Ishikawa (cell line): ENCODE measurements around the gene KCNQ5.

ENCODE experiments used
- CEBPB ChIP-seq: IDR thresholded peaks from 2 replicates; pipeline ENCODE4 v1.6.1; 2012
- CREB1 ChIP-seq: IDR thresholded peaks from 2 replicates; pipeline ENCODE4 v1.6.1; 2012; ENCODE audit warnings: low read depth
- EGR1 ChIP-seq: IDR thresholded peaks from 2 replicates; pipeline ENCODE4 v1.6.1; 2012
- EP300 ChIP-seq: IDR thresholded peaks from 2 replicates; pipeline ENCODE4 v1.6.1; 2012; ENCODE audit warnings: borderline replicate concordance
- FOXM1 ChIP-seq: IDR thresholded peaks from 2 replicates; pipeline ENCODE4 v1.6.1; 2012; ENCODE audit warnings: low read depth, borderline replicate concordance
- MAX ChIP-seq: IDR thresholded peaks from 2 replicates; pipeline ENCODE4 v1.6.1; 2012
- NFIC ChIP-seq: IDR thresholded peaks from 2 replicates; pipeline ENCODE4 v1.6.1; 2012
- RAD21 ChIP-seq: IDR thresholded peaks from 2 replicates; pipeline ENCODE4 v1.6.1; 2012; ENCODE audit warnings: low read depth
- REST ChIP-seq: IDR thresholded peaks from 2 replicates; pipeline ENCODE4 v1.6.1; 2012; ENCODE audit warnings: low read depth, mild to moderate bottlenecking
- TAF1 ChIP-seq: IDR thresholded peaks from 2 replicates; pipeline ENCODE4 v1.6.1; 2012; ENCODE audit warnings: low read depth, mild to moderate bottlenecking
- TCF12 ChIP-seq: IDR thresholded peaks from 2 replicates; pipeline ENCODE4 v1.6.1; 2012; ENCODE audit warnings: low read depth
- TEAD4 ChIP-seq: IDR thresholded peaks from 2 replicates; pipeline ENCODE4 v1.6.1; 2012
- USF1 ChIP-seq: IDR thresholded peaks from 2 replicates; pipeline ENCODE4 v1.6.1; 2012
- YY1 ChIP-seq: IDR thresholded peaks from 2 replicates; pipeline ENCODE4 v1.6.1; 2012; ENCODE audit warnings: low read depth
- ZBTB7A ChIP-seq: IDR thresholded peaks from 2 replicates; pipeline ENCODE4 v1.6.1; 2012; ENCODE audit warnings: low read depth

The KCNQ5 gene

GRCh38 chr6:72733045-72733444, 111.2 kb downstream of the KCNQ5 start:
- TF ChIP-seq YY1 = no peak
- TF ChIP-seq TEAD4 = no peak
- TF ChIP-seq TAF1 = no peak
- no peak for TF ChIP-seq EGR1
- TF ChIP-seq CREB1 = no peak
- TF ChIP-seq REST = no peak
- no peak for TF ChIP-seq FOXM1
- TF ChIP-seq EP300 = no peak
- TF ChIP-seq ZBTB7A = no peak
- TF ChIP-seq USF1 = no peak
- no peak for TF ChIP-seq CEBPB
- TF ChIP-seq TCF12 = no peak
- TF ChIP-seq MAX = no peak
- no peak for TF ChIP-seq NFIC
- no peak for TF ChIP-seq RAD21

- TF ChIP-seq REST = no peak
- no peak for TF ChIP-seq FOXM1
- TF ChIP-seq NFIC = no peak
- TF ChIP-seq TAF1 = no peak
- no peak for TF ChIP-seq YY1
- no peak for TF ChIP-seq TCF12
- no peak for TF ChIP-seq MAX
- TF ChIP-seq EP300 = no peak
- TF ChIP-seq EGR1 = no peak
- TF ChIP-seq RAD21 = no peak
- TF ChIP-seq TEAD4 = no peak
- no peak for TF ChIP-seq USF1
- TF ChIP-seq CREB1 = no peak
- no peak for TF ChIP-seq CEBPB
- no peak for TF ChIP-seq ZBTB7A
Measured at GRCh38 chr6:72738091-72738490, 116.2 kb downstream of the KCNQ5 start.

- no peak for TF ChIP-seq NFIC
- no peak for TF ChIP-seq TCF12
- TF ChIP-seq USF1 = no peak
- no peak for TF ChIP-seq MAX
- TF ChIP-seq FOXM1 = no peak
- no peak for TF ChIP-seq TAF1
- no peak for TF ChIP-seq CREB1
- no peak for TF ChIP-seq EGR1
- TF ChIP-seq RAD21 = no peak
- TF ChIP-seq REST = no peak
- TF ChIP-seq TEAD4 = no peak
- TF ChIP-seq YY1 = no peak
- no peak for TF ChIP-seq ZBTB7A
- no peak for TF ChIP-seq EP300
Measured at GRCh38 chr6:72739368-72739779, 117.5 kb downstream of the KCNQ5 start.

GRCh38 chr6:72740135-72740534, 118.3 kb downstream of the KCNQ5 start:
- TF ChIP-seq CREB1 (no peak), RAD21 (no peak), REST (no peak), TAF1 (no peak), CEBPB (no peak), YY1 (no peak), TEAD4 (no peak), TCF12 (no peak), NFIC (no peak), ZBTB7A (no peak), EGR1 (no peak), EP300 (no peak), FOXM1 (no peak)
